H9 (cell line): Measurements from ENCODE around the gene FKBP8. TPM values are rescaled to one million over a fixed set of nuclear protein-coding genes. Genes with fewer than 3 reads are reported as not detected.
"Not testable (repeated sequence)": the region's sequence is repeated elsewhere in the genome, so short reads cannot be mapped to it uniquely, and the experiment has no call there.

Experiments
- DNase-seq: peaks from one replicate; pipeline ENCODE4 v3.0.0-alpha.2; 2017
- H2AFZ ChIP-seq: one replicate; pipeline ENCODE4 v1.6.1; 2013; ENCODE audit warnings: mild to moderate bottlenecking, low read length, control low read depth, moderate library complexity
- H2AK5ac ChIP-seq: 2 replicates; pipeline ENCODE4 v1.6.1; 2013; ENCODE audit warnings: low read length, control low read depth, mixed read lengths; ENCODE audit not compliant: insufficient read length
- H2BK120ac ChIP-seq: one replicate; pipeline ENCODE4 v1.6.1; 2013; ENCODE audit warnings: low read depth, mild to moderate bottlenecking, low read length, control low read depth, inconsistent platforms; ENCODE audit not compliant: poor library complexity, severe bottlenecking
- H2BK12ac ChIP-seq: 2 replicates; pipeline ENCODE4 v1.6.1; 2013; ENCODE audit warnings: low read length, control low read depth, mixed read lengths, low read depth; ENCODE audit not compliant: insufficient read length
- H2BK15ac ChIP-seq: 2 replicates; pipeline ENCODE4 v1.6.1; 2013; ENCODE audit warnings: low read depth, low read length, control low read depth
- H2BK20ac ChIP-seq: one replicate; pipeline ENCODE4 v1.6.1; 2013; ENCODE audit warnings: low read depth, mild to moderate bottlenecking, low read length, control low read depth, inconsistent platforms; ENCODE audit not compliant: poor library complexity, severe bottlenecking
- H2BK5ac ChIP-seq: 2 replicates; pipeline ENCODE4 v1.6.1; 2013; ENCODE audit warnings: low read length, control low read depth, mixed read lengths; ENCODE audit not compliant: insufficient read length
- H3K14ac ChIP-seq: 2 replicates; pipeline ENCODE4 v1.6.1; 2013; ENCODE audit warnings: low read length, control low read depth; ENCODE audit not compliant: insufficient read depth
- H3K18ac ChIP-seq: 2 replicates; pipeline ENCODE4 v1.6.1; 2013; ENCODE audit warnings: low read depth, mild to moderate bottlenecking, mixed read lengths, low read length, control low read depth; ENCODE audit not compliant: insufficient read length
- H3K23ac ChIP-seq: 2 replicates; pipeline ENCODE4 v1.6.1; 2013; ENCODE audit warnings: low read length, control low read depth, mixed read lengths, low read depth; ENCODE audit not compliant: insufficient read length
- H3K23me2 ChIP-seq: 2 replicates; pipeline ENCODE4 v1.6.1; 2013; ENCODE audit warnings: low read depth, mild to moderate bottlenecking, mixed read lengths, low read length, control low read depth; ENCODE audit not compliant: insufficient read length, poor library complexity, severe bottlenecking
- H3K27ac ChIP-seq: 2 replicates; pipeline ENCODE4 v1.5.1; 2013; ENCODE audit warnings: low read length, control low read depth, mixed read lengths, low read depth; ENCODE audit not compliant: insufficient read length
- H3K27me3 ChIP-seq: 2 replicates; pipeline ENCODE4 v1.6.1; 2013; ENCODE audit warnings: low read length, control low read depth, inconsistent platforms; ENCODE audit not compliant: insufficient read depth
- H3K4ac ChIP-seq: 2 replicates; pipeline ENCODE4 v1.6.1; 2013; ENCODE audit warnings: low read depth, mild to moderate bottlenecking, control low read depth, inconsistent platforms, low read length, moderate library complexity
- H3K4me1 ChIP-seq: 2 replicates; pipeline ENCODE4 v1.6.1; 2013; ENCODE audit warnings: low read length, control low read depth, inconsistent platforms; ENCODE audit not compliant: insufficient read depth
- H3K4me2 ChIP-seq: 2 replicates; pipeline ENCODE4 v1.6.1; 2013; ENCODE audit warnings: low read length, control low read depth, mixed read lengths; ENCODE audit not compliant: insufficient read length, insufficient read depth
- H3K56ac ChIP-seq: 2 replicates; pipeline ENCODE4 v1.6.1; 2013; ENCODE audit warnings: low read depth, mild to moderate bottlenecking, mixed read lengths, low read length, control low read depth; ENCODE audit not compliant: insufficient read length
- H3K79me1 ChIP-seq: 2 replicates; pipeline ENCODE4 v1.6.1; 2013; ENCODE audit warnings: low read depth, mild to moderate bottlenecking, moderate library complexity, low read length, control low read depth, inconsistent platforms; ENCODE audit not compliant: insufficient read depth, poor library complexity, severe bottlenecking
- H3K79me2 ChIP-seq: 2 replicates; pipeline ENCODE4 v1.6.1; 2013; ENCODE audit warnings: low read length, control low read depth, inconsistent platforms; ENCODE audit not compliant: insufficient read depth
- H3K9ac ChIP-seq: 2 replicates; pipeline ENCODE4 v1.6.1; 2013; ENCODE audit warnings: low read length, control low read depth, mixed read lengths; ENCODE audit not compliant: insufficient read length; ENCODE audit errors: extremely low read depth
- H3K9me3 ChIP-seq: one replicate; pipeline ENCODE4 v1.6.1; 2013; ENCODE audit warnings: low read depth, low read length, inconsistent platforms; ENCODE audit not compliant: control insufficient read depth
- H3T11ph ChIP-seq: one replicate; pipeline ENCODE4 v1.6.1; 2013; ENCODE audit warnings: mild to moderate bottlenecking, low read length, control low read depth, inconsistent platforms
- H4K20me1 ChIP-seq: one replicate; pipeline ENCODE4 v1.6.1; 2013; ENCODE audit not compliant: control insufficient read depth, insufficient read length, insufficient read depth
- H4K5ac ChIP-seq: 2 replicates; pipeline ENCODE4 v1.6.1; 2013; ENCODE audit warnings: low read depth, mild to moderate bottlenecking, mixed read lengths, low read length, control low read depth; ENCODE audit not compliant: insufficient read length
- H4K8ac ChIP-seq: replicated peaks from 2 replicates; pipeline ENCODE4 v1.6.1; 2013; ENCODE audit warnings: low read length, control low read depth, mixed read lengths, low read depth; ENCODE audit not compliant: insufficient read length
- H4K91ac ChIP-seq: 2 replicates; pipeline ENCODE4 v1.6.1; 2013; ENCODE audit warnings: low read depth, mild to moderate bottlenecking, moderate library complexity, mixed read lengths, low read length, control low read depth; ENCODE audit not compliant: insufficient read length
- H3K27ac Mint-ChIP-seq, 3 experiments: 2 replicates in 2 of 3; 3 replicates in 1 of 3; pipeline ENCODE4 v1.8.0; 2020 to 2021; ENCODE audit warnings: mixed read lengths in 3 of 3, mild to moderate bottlenecking in 1 of 3, moderate library complexity in 1 of 3
- H3K27me3 Mint-ChIP-seq: 2 replicates; pipeline ENCODE4 v1.8.0; 2021; ENCODE audit warnings: low read depth, mild to moderate bottlenecking, moderate library complexity, mixed read lengths
- H3K36me3 Mint-ChIP-seq, 3 experiments: 2 replicates in 2 of 3; 3 replicates in 1 of 3; pipeline ENCODE4 v1.8.0; 2020 to 2021; ENCODE audit warnings: low read depth in 3 of 3, mixed read lengths in 3 of 3; ENCODE audit not compliant: insufficient read depth in 1 of 3
- H3K4me1 Mint-ChIP-seq, 2 experiments: 2 replicates each; pipeline ENCODE4 v1.8.0; 2020; ENCODE audit warnings: mixed read lengths in 2 of 2
- H3K4me3 Mint-ChIP-seq, 2 experiments: 2 replicates in 1 of 2; 3 replicates in 1 of 2; pipeline ENCODE4 v1.8.0; 2020 to 2021; ENCODE audit warnings: mild to moderate bottlenecking in 2 of 2, mixed read lengths in 2 of 2, moderate library complexity in 1 of 2
- H3K9me3 Mint-ChIP-seq, 2 experiments: 2 replicates in 1 of 2; 3 replicates in 1 of 2; pipeline ENCODE4 v1.8.0; 2020; ENCODE audit warnings: mild to moderate bottlenecking in 2 of 2, mixed read lengths in 2 of 2, moderate library complexity in 1 of 2
- CTCF ChIP-seq: fragments of 200-600 bp; sonication (generic); conservative IDR thresholded peaks from 3 replicates; pipeline ENCODE4 v1.8.0; 2021; ENCODE audit warnings: antibody characterized with exemption, mild to moderate bottlenecking
- WGBS: extraction: QIAGEN DNeasy Blood & Tissue Kit; methylation state at CpG from one replicate; pipeline ENCODE4 v1.1.7; 2013; ENCODE audit warnings: missing lambda C conversion rate, low lambda C conversion rate, mixed read lengths; ENCODE audit not compliant: insufficient read length; ENCODE audit errors: extremely low coverage; 5-methylcytosine and 5-hydroxymethylcytosine counted together
- total RNA-seq: library from RNA; stranded (reverse); gene quantifications from 2 replicates; pipeline ENCODE4 v1.2.1, GENCODE V29; 2021

Gene FKBP8
- total RNA-seq, 1 experiment from 2014 or later, result 308 TPM

DNA sequence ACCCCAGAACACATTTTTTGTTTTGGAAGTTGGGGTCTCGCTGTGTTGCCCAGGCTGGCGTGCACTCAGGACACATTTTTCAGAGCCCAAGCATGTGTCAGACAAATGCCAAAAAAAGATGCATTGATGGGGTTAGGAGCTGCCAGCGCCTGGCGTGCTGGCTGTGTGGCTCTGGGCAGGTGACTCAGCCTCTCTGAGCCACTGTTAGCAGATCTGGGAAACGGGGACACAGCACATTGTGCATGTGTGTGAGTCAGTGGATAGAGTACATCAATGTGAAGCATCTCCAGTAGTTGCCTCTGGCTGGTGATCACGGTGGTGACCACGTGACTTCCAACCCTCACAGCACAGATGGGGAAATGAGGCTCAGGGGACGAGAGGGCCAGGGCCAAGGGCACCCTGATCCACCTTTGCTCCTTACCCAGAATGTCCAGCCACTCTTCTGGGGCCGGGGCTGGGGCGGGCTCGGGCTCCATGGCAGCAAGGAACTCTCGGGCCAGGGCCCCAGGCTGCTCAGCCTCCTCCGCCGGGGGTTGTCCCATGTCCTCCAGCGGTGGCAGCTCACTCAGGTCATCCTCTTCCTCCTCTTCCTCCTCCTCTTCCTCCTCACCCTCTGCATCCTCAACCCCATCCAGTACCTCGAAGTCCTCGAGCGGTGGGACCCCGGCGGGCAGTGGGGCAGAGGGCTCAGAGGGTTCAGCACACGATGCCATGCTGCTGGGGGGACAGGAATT is 1.9 kb downstream of the FKBP8 start:
- Histone ChIP-seq H4K5ac (no peak overlapping the region), H3K9me3 (no peaks in the 10 kb centered on the region), H2AFZ (no peak overlapping the region), H3K4me1 (0 out of 2 replicates have a peak, but pooled peaks cover 2% of the 10 kb centered on the region), H3K18ac (no peak overlapping the region), H4K8ac (no peak overlapping the region), H2AK5ac (no peak overlapping the region), H2BK5ac (no peak overlapping the region), H3K4me2 (no peak overlapping the region), H4K20me1 (no peaks in the 10 kb centered on the region), H3K79me1 (peaks cover 3% of the 10 kb centered on the region), H2BK120ac (no peak overlapping the region), H4K91ac (no peak overlapping the region), H3K79me2 (no peaks in the 10 kb centered on the region), H3K27ac (no peak overlapping the region), H3K27me3 (no peaks in the 10 kb centered on the region), H3K14ac (no peak overlapping the region), H2BK12ac (no peak overlapping the region), H3K56ac (no peak overlapping the region), H3K23ac (no peak overlapping the region), H2BK15ac (no peak overlapping the region), H3K9ac (no peak overlapping the region), H2BK20ac (no peak overlapping the region), H3T11ph (no peak overlapping the region), H3K23me2 (peaks cover 8% of the 10 kb centered on the region), H3K4ac (no peak overlapping the region)
- Mint-ChIP-seq H3K36me3 (peaks cover 18 to 51% (median 51%) of the 10 kb centered on the region in 3 experiments; a peak in 6 of 7 replicates), H3K9me3 (no peaks in the 10 kb centered on the region), H3K27ac (peak overlapping the region in 1 of 3 experiments; percentile 90; a peak in 2 of 7 replicates), H3K4me1 (peaks cover 12% of the 10 kb centered on the region in 2 experiments), H3K4me3 (peak overlapping the region; percentile 32 to 36; a peak in 4 of 5 replicates), H3K27me3 (no peaks in the 10 kb centered on the region)
- TF ChIP-seq CTCF, result no peak
- no peak for DNase-seq
- no CpG with 5 or more reads among the region's 21 CpGs for WGBS

DNA sequence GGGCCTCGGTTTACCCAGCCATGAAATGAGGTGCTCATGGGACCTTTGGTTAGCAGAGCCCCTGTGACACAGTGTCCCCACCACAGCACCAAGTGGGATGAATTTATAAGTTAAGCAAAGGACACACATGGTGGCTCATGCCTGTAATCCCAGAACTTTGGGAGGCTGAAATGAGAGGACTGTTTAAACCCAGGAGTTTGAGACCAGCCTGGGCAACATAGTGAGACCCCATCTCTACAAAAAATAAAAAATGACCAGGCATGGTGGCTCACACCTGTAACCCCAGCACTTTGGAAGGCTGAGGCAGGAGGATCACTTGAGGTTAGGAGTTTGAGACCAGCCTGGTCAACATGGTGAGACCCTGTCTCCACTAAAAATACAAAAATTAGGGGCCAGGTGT is 3.2 kb downstream of the FKBP8 start:
- H3K4ac ChIP-seq, H3K79me2 ChIP-seq, H3K27ac Mint-ChIP-seq, H4K5ac ChIP-seq, H3K27ac ChIP-seq, H4K20me1 ChIP-seq, H3K4me3 Mint-ChIP-seq, H4K8ac ChIP-seq, H3K23me2 ChIP-seq, H3K9me3 ChIP-seq, H3K56ac ChIP-seq, H3K79me1 ChIP-seq, H2AFZ ChIP-seq, DNase-seq, H3K27me3 ChIP-seq, H3K23ac ChIP-seq, H3K9me3 Mint-ChIP-seq, H2BK5ac ChIP-seq, H3K4me2 ChIP-seq, H3K4me1 ChIP-seq, H2BK15ac ChIP-seq, H3K9ac ChIP-seq, H3K18ac ChIP-seq, H2BK20ac ChIP-seq, H3T11ph ChIP-seq, H3K27me3 Mint-ChIP-seq, H4K91ac ChIP-seq, H3K14ac ChIP-seq, H2BK120ac ChIP-seq, H2AK5ac ChIP-seq, H2BK12ac ChIP-seq: not testable (repeated sequence)
- WGBS, result no CpG with 5 or more reads among the region's 1 CpG
- peaks cover 12% of the 10 kb centered on the region in 2 experiments for H3K4me1 Mint-ChIP-seq
- peaks cover 21 to 63% (median 63%) of the 10 kb centered on the region in 3 experiments; a peak in 6 of 7 replicates for H3K36me3 Mint-ChIP-seq
